IMR-90 (cell line): ENCODE results near the gene HSD17B14.
"Not testable (repeated sequence)": the region's sequence is repeated elsewhere in the genome, so short reads cannot be mapped to it uniquely, and the experiment has no call there.

Experiments
- CEBPB ChIP-seq: IDR thresholded peaks from 2 replicates; pipeline ENCODE4 v1.6.1; 2012; ENCODE audit warnings: low read depth, low read length, improper control_type of control experiment
- MAZ ChIP-seq: IDR thresholded peaks from 2 replicates; pipeline ENCODE4 v1.6.1; 2012; ENCODE audit warnings: low read depth, mild to moderate bottlenecking, low read length, improper control_type of control experiment, moderate library complexity, borderline replicate concordance
- MXI1 ChIP-seq: IDR thresholded peaks from 2 replicates; pipeline ENCODE4 v1.6.1; 2012; ENCODE audit warnings: low read depth, mild to moderate bottlenecking, low read length, moderate library complexity, borderline replicate concordance
- POLR2A ChIP-seq: IDR thresholded peaks from 2 replicates; pipeline ENCODE4 v1.6.1; 2012; ENCODE audit warnings: mild to moderate bottlenecking, low read depth, low read length
- RCOR1 ChIP-seq: IDR thresholded peaks from 2 replicates; pipeline ENCODE4 v1.6.1; 2012; ENCODE audit warnings: mild to moderate bottlenecking, low read length, improper control_type of control experiment; ENCODE audit not compliant: insufficient replicate concordance
- RFX5 ChIP-seq: IDR thresholded peaks from 2 replicates; pipeline ENCODE4 v1.8.0; 2012; ENCODE audit warnings: low read depth, mild to moderate bottlenecking, low read length, moderate library complexity
- TF ChIP-seq, protein P1 (sequence below): conservative IDR thresholded peaks from 2 replicates; pipeline ENCODE4 v1.5.1; 2012; ENCODE audit warnings: mild to moderate bottlenecking, low read depth, low read length, improper control_type of control experiment

DNA sequence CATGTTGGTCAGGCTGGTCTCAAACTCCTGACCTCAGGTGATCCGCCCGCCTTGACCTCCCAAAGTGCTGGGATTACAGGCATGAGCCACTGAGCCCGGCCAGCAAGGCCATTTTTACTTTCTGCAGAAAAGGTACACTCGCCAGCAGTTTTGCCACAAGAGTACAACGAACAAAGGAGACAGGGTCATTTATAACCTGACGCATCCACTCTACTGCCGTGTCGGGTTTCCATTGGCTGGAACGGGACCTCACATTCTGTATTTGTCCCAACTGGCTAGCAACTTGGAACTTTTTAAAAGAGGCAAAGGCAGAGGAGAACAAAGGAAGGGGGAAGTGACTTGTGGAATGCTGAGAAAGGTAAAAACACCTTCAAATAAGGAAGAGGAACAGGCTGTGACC is 49.0 kb downstream of the HSD17B14 start:
- not testable (repeated sequence) for TF ChIP-seq RCOR1, MAZ, MXI1, RFX5, CEBPB, POLR2A
- TF ChIP-seq, protein P1, sequence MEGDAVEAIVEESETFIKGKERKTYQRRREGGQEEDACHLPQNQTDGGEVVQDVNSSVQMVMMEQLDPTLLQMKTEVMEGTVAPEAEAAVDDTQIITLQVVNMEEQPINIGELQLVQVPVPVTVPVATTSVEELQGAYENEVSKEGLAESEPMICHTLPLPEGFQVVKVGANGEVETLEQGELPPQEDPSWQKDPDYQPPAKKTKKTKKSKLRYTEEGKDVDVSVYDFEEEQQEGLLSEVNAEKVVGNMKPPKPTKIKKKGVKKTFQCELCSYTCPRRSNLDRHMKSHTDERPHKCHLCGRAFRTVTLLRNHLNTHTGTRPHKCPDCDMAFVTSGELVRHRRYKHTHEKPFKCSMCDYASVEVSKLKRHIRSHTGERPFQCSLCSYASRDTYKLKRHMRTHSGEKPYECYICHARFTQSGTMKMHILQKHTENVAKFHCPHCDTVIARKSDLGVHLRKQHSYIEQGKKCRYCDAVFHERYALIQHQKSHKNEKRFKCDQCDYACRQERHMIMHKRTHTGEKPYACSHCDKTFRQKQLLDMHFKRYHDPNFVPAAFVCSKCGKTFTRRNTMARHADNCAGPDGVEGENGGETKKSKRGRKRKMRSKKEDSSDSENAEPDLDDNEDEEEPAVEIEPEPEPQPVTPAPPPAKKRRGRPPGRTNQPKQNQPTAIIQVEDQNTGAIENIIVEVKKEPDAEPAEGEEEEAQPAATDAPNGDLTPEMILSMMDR: not testable (repeated sequence)
